Activated T-helper 9 cell treated with anti-CD3 and anti-CD28 coated beads, Interleukin-2, amount 50 U/mL, for 16 hours (primary cell): ENCODE results near the gene RUNDC1.
A peak's percentile ranks its signal among the peaks of the same experiment; 100 is the strongest.

Experiments
- DNase-seq: peaks from one replicate; pipeline ENCODE4 v3.0.0-alpha.2; 2020; ENCODE audit warnings: low read depth

The RUNDC1 gene

DNA sequence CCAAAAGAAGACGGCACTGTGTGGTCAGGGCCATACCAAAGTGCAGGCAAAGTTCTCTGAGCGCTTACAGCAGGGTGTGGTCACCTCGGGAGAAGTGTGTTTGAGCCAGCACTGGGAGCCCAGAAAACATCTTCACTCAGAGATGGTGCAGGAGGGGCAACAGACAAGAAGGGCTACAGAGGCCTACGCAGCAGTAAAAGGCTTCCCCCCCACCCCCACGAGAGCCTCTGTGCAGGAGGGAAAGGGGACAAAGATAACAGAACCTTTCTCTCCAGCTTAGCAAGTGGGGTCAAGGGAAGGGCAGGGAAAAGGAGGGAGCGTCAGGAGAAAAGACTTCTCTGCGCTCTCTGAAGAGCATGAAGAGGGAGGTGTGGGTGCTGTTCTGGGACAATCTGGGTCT is 39.1 kb downstream of the RUNDC1 start:
- DNase-seq = no peak

DNA sequence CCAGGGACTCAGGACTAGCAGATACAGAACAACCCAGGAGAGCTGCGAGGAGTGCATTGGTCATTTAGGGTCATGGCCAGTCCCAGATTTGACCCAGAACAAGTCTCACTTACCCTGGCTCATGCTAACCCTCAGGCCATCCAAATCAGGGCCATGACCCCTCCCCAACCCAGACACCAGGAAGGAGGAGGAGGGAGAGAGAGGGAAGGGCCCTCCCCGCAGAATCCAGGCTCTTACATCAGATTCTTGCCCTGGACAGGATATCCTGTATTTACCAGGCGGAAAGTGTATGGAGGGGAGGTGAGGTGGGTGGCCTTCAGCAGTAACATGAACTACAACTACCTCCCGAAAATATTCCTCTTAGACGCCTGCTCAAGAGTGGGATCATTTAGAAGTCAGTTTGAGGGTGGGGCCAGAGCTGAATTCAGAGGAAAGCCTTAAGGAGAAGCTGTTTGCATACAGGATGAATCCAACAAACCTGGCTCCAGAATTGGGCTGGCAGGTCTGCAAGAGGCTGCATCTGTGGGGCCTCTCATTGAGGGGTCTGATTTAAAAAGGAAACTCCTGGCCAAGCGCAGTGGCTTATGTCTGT is 39.8 kb downstream of the RUNDC1 start:
- no peak for DNase-seq

- DNase-seq = no peak
Observed at GRCh38 chr17:43020789-43021740, 40.7 kb downstream of the RUNDC1 start.

DNA sequence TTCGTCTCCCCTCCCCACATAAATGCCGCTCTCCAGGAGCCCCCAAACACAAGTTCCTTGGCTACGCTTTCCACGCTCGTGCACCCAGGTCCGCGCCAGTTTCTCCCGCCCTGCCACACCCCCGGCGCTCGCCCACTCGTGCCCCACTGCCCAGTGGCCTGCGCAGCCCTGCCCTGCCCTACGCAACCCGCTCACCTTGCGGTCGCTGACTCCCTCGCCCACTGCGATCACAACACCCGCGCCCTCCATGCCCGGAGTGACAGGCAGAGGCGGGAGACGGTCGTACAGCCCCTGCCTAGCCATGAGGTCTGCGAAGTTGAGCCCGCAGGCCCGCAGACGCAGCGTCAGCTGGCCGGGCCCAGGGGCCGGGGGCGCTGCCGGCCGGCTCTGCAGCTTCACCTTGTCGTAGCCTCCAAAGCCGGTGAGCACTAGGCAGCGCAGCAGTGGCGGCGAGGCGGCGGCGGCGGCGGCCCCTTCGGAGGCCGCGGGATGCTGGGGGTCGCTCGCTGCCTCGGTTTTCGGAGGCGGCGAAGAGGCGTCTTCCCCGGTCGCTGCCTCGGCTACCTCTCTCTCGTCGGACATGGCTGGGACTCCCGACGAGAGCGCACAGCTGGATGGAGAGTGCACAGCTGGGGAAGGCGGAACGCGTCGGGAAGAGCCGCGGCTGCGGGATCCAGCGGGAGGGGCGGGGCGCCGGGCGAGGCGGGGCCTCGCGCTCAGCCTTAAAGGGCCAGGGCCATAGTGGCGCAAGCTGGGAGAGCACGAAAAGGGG is 41.6 kb downstream of the RUNDC1 start, which contains the start of gene VAT1:
TSS of gene VAT1 (minus strand) at position 645 of the 772 bp plus-strand sequence. CDS start at position 582, 63 bp downstream.
- peak; percentile 53 for DNase-seq

DNA sequence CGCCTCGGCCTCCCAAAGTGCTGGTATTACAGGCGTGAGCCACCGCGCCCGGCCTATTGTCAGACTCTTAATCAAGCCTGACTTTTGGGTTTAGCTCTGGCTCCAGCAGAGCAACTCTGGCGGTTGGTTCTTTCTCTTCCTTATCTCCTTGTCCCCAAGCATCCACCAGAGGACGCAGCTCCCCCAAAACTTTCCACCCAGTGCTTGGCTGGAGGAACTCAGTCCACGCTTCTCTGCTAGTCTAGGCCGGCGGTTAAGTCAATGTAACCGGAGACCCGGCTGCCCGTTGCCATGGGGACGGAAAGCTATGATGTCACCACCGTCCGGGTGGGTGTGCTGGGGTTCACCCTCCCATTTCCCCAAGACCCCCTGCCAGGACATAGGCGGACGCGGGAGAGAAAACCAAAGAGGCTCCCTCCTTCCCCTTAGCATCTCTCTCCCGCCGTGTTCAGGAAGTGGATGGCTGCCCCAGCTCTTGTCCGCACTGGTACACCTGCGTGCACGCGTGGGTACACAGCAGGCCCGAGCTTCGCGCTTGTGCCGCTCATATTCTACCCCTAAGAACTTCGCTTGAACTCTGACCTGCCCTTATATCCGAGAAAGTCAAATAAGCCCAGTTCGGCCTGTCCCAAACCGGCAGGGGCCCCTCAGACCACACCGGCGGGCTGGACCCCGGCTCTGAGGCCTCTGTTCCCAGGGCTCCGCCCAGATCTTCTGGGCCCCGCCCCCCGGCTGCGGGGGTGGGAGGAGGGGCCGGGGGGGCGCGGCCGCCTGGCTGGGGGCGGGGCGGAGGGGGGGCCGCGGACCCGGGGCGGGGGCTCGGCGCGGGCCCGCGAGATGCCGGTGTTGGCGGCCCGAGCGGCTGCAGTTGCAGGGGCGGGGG is 44.3 kb downstream of the RUNDC1 start, which contains the start of gene RND2:
TSS of gene RND2 (plus strand) at position 825 of the 883 bp plus-strand sequence. CDS start 117 bp downstream, outside the sequence.
- peak; percentile 66 for DNase-seq

- no peak for DNase-seq
Observed at GRCh38 chr17:43025290-43025657, 44.9 kb downstream of the RUNDC1 start.

GRCh38 chr17:43025766-43026537 is 45.6 kb downstream of the RUNDC1 start:
- no peak for DNase-seq

DNA sequence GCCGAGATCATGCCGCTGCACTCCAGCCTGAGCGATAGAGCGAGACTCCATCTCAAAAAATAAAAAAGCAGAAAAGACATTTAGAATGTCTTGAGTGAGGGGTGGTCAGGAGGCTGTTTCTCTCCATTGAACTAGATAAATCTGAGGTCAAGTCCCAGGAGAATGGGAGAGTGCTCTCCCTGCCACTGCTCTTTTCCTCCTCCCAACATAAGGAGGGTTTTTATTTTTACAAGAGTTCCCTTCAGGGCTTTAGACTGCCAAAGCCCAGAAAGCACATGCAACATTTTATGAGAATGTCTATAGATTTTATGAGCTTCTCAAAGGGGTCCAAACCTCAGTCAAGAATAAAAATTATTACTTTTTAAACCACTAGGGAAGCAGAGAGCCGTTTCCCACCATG is 46.2 kb downstream of the RUNDC1 start:
- no peak for DNase-seq

DNA sequence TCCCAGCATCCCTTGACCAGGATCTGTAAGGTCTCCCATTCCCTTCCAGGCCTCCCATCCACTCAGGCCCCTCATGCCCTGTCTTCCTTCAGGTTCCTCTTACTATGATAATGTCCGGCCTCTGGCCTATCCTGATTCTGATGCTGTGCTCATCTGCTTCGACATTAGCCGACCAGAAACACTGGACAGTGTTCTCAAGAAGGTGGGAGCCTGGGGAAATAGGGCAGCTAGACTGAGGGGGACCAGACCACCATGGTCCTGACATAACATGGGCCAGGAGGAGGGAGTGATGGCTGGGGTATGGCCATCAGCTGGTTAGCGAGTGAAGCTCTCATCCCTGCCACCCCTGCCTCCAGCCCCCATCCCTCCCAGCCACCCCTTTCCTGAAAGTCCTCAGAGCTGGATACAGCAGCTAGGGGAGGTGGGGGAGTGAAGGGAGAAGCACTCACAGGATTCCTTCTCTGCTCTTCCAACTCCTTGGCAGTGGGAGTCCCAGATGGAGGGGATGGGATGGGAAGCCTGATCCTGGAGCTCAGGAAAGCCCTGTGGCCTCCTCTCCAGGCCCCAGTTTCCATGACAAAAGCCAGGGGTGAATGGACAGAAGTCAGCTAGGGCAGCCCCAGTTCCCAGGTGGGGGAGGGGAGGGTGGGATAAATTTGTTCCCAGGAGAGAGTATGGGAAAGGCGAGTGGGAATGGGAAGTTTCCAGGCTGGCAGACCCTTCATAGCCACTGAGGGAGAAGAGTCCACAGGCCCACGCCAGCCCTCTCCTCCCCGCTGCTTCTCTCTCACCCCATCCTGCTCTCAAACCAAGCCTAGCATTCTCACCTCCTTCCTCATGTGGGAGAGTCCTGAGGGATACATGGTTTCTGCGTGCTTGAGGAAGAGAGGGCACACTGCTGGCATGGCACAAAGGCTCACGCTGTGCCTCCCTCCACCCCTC is 47.0 kb downstream of the RUNDC1 start:
- no peak for DNase-seq

DNA sequence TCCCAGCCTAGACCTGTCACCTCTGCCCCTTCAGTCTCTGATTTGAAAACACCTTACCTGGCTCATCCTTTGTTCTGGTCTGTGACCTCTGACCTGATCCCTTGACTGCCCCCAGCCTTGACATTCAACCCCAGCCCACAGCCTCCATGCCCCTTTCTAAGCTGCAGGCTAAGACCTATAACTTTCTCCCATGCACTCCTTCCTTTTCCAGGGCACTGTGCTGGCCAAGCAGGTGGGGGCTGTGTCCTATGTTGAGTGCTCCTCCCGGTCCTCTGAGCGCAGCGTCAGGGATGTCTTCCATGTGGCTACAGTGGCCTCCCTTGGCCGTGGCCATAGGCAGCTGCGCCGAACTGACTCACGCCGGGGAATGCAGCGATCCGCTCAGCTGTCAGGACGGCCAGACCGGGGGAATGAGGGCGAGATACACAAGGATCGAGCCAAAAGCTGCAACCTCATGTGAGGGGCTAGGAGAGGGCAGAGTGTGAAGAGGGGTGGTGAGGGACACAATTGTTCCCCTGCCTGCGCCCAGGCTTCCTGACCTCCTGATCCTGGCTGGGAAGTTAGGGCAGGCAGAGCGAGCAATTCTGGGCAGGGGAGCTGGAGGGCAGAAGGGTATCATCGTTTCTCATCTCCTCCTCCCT is 48.0 kb downstream of the RUNDC1 start:
- no peak for DNase-seq

DNA sequence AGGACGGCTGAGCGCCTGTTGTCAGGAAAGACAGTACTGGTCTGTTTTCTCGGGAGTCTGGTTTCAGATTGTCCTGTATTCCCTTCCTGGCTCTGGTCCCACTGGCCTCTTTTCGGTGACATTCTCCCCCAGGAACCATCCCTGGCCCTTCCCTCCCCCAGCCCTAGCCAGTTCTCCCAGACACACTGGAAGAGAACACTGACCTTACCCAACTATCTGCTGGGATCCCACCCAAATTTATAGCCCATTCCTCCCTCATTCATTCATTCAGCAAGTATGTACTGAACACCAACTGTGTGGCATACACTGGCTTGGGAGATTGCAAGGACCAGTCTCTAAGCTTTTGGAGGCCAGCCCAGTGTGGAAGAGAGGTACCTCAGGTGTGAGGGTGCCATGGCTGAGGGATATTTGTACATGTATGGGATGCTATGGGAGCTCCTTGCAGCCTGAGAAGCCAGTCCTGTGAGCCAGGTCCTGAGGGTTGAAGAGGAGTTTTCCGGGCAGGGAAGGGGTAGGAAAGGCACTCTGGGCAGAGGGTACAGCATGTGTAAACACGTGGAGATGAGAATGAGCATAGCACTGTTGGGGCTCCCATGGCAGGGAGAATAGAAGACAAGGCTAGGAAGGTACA is 49.9 kb downstream of the RUNDC1 start:
- no peak for DNase-seq

GRCh38 chr17:43031666-43032065 is 51.3 kb downstream of the RUNDC1 start:
- no peak for DNase-seq

DNA sequence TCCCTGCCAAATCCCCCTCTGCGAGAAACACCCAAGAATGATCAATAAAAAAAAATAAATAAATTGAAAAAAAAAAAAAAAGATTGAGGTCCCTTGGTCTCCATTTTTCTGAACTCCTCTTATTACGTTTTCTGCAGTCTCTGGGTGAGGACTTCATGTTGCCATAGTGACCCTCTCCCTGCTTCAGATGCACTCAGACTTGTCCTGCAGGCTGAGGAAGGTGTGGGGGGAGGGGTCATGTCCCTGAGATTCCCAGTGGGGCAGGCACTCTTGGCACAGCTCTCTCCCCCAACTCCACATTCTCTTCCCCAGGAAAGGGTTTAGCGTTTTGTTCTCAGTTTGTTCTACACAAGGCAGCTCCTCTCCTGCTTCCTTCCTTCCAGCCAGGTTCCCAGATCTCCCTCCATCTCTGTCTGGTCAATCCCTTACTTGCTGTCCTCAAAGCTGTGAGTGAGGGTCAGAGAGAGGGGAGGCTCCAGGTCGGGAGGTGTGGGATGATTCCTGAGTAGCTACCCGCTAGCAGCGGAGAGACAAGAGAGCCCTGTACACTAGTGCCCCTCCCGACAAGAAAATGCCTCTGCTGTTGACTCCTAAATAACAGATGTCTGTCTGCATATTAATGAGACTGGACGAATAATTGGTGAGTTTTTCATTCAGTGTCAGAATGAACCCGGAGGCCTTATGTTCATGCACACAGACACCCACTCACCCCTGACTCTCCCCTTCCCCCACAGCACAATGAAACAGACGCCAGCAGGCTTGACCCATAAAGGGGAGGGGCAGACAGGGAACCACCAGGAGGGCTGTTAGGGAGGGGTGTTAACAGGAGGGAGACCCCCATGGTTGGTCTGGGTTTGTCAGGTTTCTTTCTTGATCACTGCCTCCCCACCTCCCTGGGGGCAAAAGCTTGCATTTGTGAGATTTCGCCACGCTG is 53.9 kb downstream of the RUNDC1 start:
- DNase-seq = no peak

DNA sequence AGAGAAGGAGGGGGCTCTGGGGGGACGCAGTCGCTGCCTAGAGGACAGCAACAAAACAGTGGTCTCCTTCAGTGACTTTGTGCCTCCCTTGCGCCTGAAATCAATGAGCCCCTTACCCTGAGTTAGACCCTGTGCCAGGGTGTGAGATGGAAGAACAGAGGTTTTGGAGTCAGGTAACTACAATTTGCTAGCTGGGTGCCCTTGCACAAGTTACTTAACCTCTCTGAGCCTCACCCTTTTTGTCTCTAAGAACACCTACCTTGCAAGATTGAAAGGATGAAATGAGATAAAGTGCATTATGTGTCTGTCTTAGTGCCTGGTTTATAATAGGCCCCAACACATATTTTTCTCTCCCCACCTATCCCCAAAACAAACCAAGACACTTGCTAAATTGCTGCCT is 54.5 kb downstream of the RUNDC1 start:
- no peak for DNase-seq

DNA sequence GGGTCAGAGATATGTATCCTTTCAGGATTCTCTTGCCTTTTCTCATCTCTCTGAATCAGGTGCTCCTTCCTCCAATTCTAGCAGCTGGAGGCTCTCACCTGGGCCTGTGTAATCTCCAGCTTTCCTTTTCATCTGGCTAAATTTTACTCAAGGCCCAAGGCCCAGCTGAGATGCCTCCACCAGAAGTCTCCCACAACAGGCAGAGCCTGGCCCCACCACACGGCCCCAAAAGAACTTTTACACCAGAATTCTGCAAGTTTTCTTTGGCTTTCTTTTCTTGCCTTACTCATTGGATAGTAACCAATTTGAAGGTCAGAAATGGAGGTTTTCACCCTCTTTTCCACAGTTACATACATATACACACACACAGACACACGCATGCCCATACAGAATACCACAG is 59.3 kb downstream of the RUNDC1 start:
- DNase-seq = no peak

DNA sequence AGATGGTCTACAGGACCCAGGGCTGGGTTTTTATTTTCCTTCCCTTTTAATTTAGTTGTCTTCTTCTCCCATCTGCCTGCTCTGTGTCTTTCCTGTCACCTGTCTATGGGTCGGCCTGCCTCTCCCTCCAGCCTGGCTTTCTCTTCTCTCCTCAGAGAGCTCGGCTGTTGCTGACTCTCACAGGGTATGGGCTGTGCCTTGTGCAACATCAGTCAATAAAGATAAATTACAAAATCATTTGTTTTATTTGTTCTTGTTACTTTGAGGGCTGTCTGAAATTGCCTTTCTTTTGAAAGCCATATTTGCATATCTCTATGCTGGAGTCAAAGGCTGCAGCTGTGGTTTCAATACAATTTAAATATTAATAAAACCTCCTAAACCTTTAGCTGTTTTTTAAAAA is 60.3 kb downstream of the RUNDC1 start:
- no peak for DNase-seq

DNA sequence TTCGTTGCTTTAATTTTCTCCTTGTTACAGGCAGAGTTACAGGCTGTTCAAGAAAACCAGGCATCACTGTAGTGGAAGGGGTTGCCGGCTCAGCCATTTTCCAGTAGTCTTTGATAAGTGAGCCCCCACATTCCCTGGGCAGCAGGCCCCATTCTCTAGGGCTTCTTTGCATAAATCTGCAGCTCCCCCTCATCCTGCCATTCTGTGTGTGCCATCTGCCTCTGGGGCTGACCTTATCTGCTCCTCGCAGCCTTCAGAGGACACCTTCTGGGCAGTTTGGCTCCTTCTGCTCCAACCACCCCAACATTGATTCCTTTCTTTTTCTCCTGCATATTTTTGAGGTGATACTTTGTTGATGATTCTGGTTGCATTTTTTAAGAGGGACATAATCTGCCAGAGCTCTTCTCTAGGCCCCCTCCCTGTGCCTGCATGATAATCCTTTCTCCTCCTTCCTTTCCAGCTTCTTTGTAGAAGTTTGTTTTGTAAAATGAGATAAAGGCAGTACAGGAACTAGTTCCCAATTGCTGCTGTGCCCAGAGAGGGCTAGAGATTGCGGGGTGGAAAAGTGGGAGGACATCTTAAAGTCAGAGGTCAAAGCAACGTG is 61.8 kb downstream of the RUNDC1 start:
- DNase-seq = no peak
